ENCODE measurements around the gene PLXNB3. TPM values are rescaled to one million over a fixed set of nuclear protein-coding genes. Genes with fewer than 3 reads are reported as not detected.
"Not testable (repeated sequence)": the region's sequence is repeated elsewhere in the genome, so short reads cannot be mapped to it uniquely, and the experiment has no call there.

PLXNB3 gene
- total RNA-seq, 1 donor from 2014 or later, result 1.4 TPM

DNA sequence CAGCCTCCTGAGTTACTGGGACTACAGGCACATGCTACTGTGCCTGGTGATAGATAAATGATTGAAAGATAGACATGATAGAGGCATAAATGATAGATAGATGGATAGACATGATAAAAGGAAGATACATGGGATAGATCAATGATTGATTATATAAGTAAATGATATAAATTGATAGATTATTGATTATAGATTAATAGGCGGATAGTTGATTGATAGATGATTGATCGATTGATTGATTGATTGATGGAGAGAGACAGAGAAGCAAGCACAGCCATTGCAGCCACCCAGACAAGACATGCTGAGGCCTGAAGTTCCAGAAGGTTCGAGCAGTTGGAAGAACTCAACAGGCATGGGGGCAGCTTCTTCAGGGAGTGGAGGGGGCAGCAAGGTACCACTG is 17.7 kb upstream of the PLXNB3 start:
- TF ChIP-seq, protein P1, sequence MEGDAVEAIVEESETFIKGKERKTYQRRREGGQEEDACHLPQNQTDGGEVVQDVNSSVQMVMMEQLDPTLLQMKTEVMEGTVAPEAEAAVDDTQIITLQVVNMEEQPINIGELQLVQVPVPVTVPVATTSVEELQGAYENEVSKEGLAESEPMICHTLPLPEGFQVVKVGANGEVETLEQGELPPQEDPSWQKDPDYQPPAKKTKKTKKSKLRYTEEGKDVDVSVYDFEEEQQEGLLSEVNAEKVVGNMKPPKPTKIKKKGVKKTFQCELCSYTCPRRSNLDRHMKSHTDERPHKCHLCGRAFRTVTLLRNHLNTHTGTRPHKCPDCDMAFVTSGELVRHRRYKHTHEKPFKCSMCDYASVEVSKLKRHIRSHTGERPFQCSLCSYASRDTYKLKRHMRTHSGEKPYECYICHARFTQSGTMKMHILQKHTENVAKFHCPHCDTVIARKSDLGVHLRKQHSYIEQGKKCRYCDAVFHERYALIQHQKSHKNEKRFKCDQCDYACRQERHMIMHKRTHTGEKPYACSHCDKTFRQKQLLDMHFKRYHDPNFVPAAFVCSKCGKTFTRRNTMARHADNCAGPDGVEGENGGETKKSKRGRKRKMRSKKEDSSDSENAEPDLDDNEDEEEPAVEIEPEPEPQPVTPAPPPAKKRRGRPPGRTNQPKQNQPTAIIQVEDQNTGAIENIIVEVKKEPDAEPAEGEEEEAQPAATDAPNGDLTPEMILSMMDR (conservative IDR thresholded peaks at IDR 0.05), result no peak
- Mint-ChIP-seq H3K36me3 (no peaks in the 10 kb centered on the region), H3K27ac (no peak overlapping the region), H3K27me3 (no peaks in the 10 kb centered on the region), H3K9me3 (no peaks in the 10 kb centered on the region), H3K4me3 (no peak overlapping the region), H3K4me1 (ENCODE audit: unreplicated experiment) (no peaks in the 10 kb centered on the region)
- DNase-seq (ENCODE audit: extremely low spot score, unreplicated experiment), result no peak

DNA sequence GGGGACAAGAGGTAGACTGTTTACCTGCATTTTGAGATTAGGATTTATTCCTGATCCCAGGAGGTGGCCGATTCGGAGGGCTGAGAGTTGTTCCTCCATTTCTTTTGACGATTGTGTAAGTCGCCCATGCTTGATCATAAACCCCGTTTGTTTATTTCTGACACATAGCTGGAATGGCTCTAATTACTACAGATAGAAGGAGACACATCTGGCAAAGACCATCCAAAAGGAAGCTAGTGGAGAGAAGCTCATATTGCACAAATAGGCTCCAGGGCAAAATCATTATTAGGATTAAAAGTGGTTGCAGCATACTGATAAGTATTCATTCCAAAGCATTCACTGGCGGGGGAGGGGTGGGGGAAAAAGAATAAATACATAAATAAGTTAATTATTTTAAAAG is 17.1 kb upstream of the PLXNB3 start:
- H3K9me3 Mint-ChIP-seq; H3K27me3 Mint-ChIP-seq; H3K4me1 Mint-ChIP-seq (ENCODE audit: unreplicated experiment); H3K36me3 Mint-ChIP-seq; H3K4me3 Mint-ChIP-seq; DNase-seq (ENCODE audit: extremely low spot score, unreplicated experiment); H3K27ac Mint-ChIP-seq: not testable (repeated sequence)

DNA sequence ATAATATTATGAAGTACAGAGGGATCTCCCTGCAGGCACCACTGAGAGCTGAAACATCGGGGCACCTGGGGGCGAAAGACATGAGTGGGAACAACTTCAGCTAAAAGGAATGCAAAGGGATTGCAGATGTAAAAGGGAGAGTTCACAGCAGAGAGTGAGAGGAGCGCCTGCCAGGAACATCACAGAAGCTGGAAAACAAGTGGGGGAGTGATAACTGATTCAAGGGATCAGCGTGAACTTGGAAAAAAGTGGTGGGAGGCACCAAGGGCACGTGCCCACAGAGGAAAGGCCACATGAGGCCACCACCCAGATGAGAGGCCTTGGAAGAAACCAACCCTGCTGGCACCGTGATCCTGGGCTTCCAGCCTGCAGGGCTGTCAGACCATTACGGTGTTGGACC is 15.0 kb upstream of the PLXNB3 start:
- not testable (repeated sequence) for H3K27me3 Mint-ChIP-seq; H3K27ac Mint-ChIP-seq; H3K4me3 Mint-ChIP-seq; H3K4me1 Mint-ChIP-seq (ENCODE audit: unreplicated experiment); H3K36me3 Mint-ChIP-seq; H3K9me3 Mint-ChIP-seq; DNase-seq (ENCODE audit: extremely low spot score, unreplicated experiment)

DNA sequence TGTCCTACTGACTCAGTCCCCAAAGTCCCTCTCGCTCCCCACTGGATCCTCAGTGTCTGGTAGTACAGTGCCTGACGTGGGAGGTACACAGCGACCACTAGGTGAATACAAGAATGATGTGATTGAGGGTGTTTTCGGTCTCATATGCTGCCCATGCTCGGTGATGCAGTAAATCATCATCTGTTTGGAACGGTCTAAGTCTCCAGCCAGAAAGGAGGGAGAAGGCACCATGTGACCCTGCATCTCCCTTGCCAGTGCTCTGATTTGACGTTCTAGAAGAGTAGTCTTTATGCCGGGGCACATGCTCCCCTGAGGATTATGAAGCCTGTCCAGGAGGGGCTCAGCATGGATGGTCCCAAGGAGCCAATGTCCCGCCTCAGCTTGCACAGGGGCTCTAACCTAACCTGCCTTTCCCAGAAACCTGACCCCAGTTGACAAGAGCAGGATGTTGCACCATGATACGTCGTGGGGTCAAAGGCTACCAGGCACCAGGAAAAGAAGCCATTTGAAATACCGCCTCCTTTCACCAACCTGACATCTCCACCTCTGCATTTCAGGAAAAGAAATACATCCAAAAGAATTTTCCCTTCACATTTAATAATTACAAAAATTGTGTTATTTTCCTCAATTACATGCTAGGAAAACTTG is 13.8 kb upstream of the PLXNB3 start:
- no peak for DNase-seq (ENCODE audit: extremely low spot score, unreplicated experiment)
- no peak overlapping the region for H3K4me3 Mint-ChIP-seq

DNA sequence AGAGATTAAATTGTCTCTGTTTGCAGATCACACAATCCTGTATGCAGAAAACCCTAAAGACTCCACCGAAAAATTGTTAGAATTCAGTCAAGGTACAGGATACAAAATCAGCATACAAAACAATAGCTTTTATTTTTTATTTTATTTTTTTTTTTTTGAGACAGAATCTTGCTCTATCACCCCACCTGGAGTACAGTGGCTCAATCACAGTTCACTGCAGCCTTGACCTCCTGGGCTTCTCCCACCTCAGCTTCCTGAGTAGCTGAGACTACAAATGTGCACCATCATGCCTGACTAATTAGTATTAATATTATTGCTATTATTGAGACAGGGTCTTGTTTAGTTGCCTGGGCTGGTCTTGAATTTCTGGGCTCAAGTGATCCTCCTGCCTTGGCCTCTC is 8.9 kb upstream of the PLXNB3 start:
- Mint-ChIP-seq H3K27ac (no peak overlapping the region), H3K27me3 (peaks cover 5% of the 10 kb centered on the region), H3K4me1 (ENCODE audit: unreplicated experiment) (no peaks in the 10 kb centered on the region), H3K9me3 (peaks cover 6% of the 10 kb centered on the region), H3K4me3 (no peak overlapping the region), H3K36me3 (no peaks in the 10 kb centered on the region)
- TF ChIP-seq, protein P1 (conservative IDR thresholded peaks at IDR 0.05), result peak; percentile 11
- DNase-seq (ENCODE audit: extremely low spot score, unreplicated experiment), result no peak

More for the DNA sequence above, 13.8 kb upstream of the PLXNB3 start:
- Mint-ChIP-seq H3K36me3 (no peaks in the 10 kb centered on the region), H3K9me3 (no peaks in the 10 kb centered on the region), H3K4me1 (ENCODE audit: unreplicated experiment) (no peaks in the 10 kb centered on the region), H3K27me3 (no peaks in the 10 kb centered on the region), H3K27ac (no peak overlapping the region)
- TF ChIP-seq, protein P1 (conservative IDR thresholded peaks at IDR 0.05), result no peak

DNA sequence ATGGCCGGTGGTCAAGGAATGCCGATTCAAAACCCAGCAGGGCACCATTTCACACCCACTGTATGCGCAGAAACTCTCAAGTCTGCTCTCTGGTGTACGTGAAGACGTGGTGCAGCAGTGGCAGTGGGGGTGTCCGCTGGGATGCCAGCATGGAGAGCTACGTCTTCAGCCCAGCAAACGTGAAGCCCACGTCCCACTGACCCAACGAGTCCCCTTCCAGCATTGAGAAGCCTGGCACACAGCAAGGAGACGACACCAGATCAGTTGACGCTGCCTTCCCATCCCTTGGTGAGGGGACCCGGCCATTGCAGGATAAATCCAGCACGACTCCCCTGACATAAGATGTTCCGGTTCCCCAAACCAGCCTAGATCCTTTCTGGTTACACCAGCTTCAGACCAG is 2.2 kb upstream of the PLXNB3 start:
- peaks cover 5% of the 10 kb centered on the region for H3K27me3 Mint-ChIP-seq
- no peak overlapping the region for H3K27ac Mint-ChIP-seq
- DNase-seq (ENCODE audit: extremely low spot score, unreplicated experiment), result no peak
- no peaks in the 10 kb centered on the region for H3K9me3 Mint-ChIP-seq
- no peak overlapping the region for H3K4me3 Mint-ChIP-seq
- no peaks in the 10 kb centered on the region for H3K36me3 Mint-ChIP-seq
- H3K4me1 Mint-ChIP-seq (ENCODE audit: unreplicated experiment), result no peaks in the 10 kb centered on the region
- TF ChIP-seq, protein P1 (conservative IDR thresholded peaks at IDR 0.05), result no peak
